Omental fat pad (tissue), 4 donors: ENCODE data around the gene CDK8. TPM values are rescaled to one million over a fixed set of nuclear protein-coding genes. Genes with fewer than 3 reads are reported as not detected.
"Not testable (repeated sequence)": the region's sequence is repeated elsewhere in the genome, so short reads cannot be mapped to it uniquely, and the experiment has no call there.

Source experiments
- ATAC-seq: fragments of 150-250 bp; one replicate; pipeline ENCODE4 v1.9.1; 2016; ENCODE audit warnings: mild to moderate bottlenecking, moderate library complexity; ENCODE audit not compliant: low FRiP score
- DNase-seq: peaks from one replicate; pipeline ENCODE4 v3.0.0-alpha.2; 2019; ENCODE audit warnings: low spot score
- CTCF ChIP-seq, 3 donors: fragments of 450-650 bp; IDR thresholded peaks; one replicate each; pipeline ENCODE4 v1.5.1; 2016 to 2017; ENCODE audit warnings: antibody characterized with exemption in 3 of 3, mild to moderate bottlenecking in 3 of 3, moderate library complexity in 2 of 3
- total RNA-seq, 4 donors: library from RNA; depleted of rRNA; stranded (reverse); fragments of >200 nt; gene quantifications; one replicate each; pipeline ENCODE4 v1.1.0, GENCODE V29; 2016

The CDK8 gene
- total RNA-seq, 4 donors from 2014 or later = 11.7 to 16.6 (median 13.0) TPM

GRCh38 chr13:26259634-26260033 lies 5.7 kb downstream of the CDK8 start:
- ATAC-seq (no peak), DNase-seq (no peak)

GRCh38 chr13:26262156-26262555 lies 8.2 kb downstream of the CDK8 start:
- no peak for ATAC-seq
- DNase-seq = no peak
- no peak for TF ChIP-seq CTCF (IDR thresholded peaks at IDR 0.05)

More at GRCh38 chr13:26259634-26260033, 5.7 kb downstream of the CDK8 start:
- TF ChIP-seq CTCF (IDR thresholded peaks at IDR 0.05) = no peak

GRCh38 chr13:26266311-26266710 lies 12.4 kb downstream of the CDK8 start:
- ATAC-seq (no peak), DNase-seq (no peak)
- TF ChIP-seq CTCF (IDR thresholded peaks at IDR 0.05) = no peak

- DNase-seq (no peak), ATAC-seq (no peak)
- no peak for TF ChIP-seq CTCF (IDR thresholded peaks at IDR 0.05)
Measured at GRCh38 chr13:26270707-26271106, 16.8 kb downstream of the CDK8 start.

GRCh38 chr13:26272621-26273020 lies 18.7 kb downstream of the CDK8 start:
- no peak for TF ChIP-seq CTCF (IDR thresholded peaks at IDR 0.05)
- no peak for DNase-seq
- no peak for ATAC-seq

GRCh38 chr13:26280295-26280694 lies 26.4 kb downstream of the CDK8 start:
- TF ChIP-seq CTCF (IDR thresholded peaks at IDR 0.05) = no peak
- ATAC-seq = no peak
- no peak for DNase-seq

- TF ChIP-seq CTCF (IDR thresholded peaks at IDR 0.05) = no peak
- DNase-seq (no peak), ATAC-seq (no peak)
Measured at GRCh38 chr13:26280822-26281221, 26.9 kb downstream of the CDK8 start.

- DNase-seq, ATAC-seq: not testable (repeated sequence)
Measured at GRCh38 chr13:26285911-26286310, 32.0 kb downstream of the CDK8 start.

- DNase-seq, ATAC-seq: not testable (repeated sequence)
Measured at GRCh38 chr13:26288838-26289237, 34.9 kb downstream of the CDK8 start.
